GM12801 (cell line): ENCODE data around the gene KCNMB3.

Source experiments
- CTCF ChIP-seq: IDR thresholded peaks from one replicate; pipeline ENCODE4 v1.5.1; 2011; ENCODE audit warnings: control low read depth; ENCODE audit not compliant: insufficient read length; ENCODE audit errors: extremely low read depth

KCNMB3 gene

DNA sequence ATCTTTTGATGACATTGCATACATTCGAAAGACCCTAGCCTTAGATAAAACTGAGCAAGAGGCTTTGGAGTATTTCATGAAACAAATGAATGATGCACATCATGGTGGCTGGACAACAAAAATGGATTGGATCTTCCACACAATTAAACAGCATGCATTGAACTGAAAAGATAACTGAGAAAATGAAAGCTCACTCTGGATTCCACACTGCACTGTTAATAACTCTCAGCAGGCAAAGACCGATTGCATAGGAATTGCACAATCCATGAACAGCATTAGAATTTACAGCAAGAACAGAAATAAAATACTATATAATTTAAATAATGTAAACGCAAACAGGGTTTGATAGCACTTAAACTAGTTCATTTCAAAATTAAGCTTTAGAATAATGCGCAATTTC is 16.7 kb downstream of the KCNMB3 start:
- no peak for TF ChIP-seq CTCF

- no peak for TF ChIP-seq CTCF
Observed at GRCh38 chr3:179233043-179233442, 17.9 kb downstream of the KCNMB3 start.

- no peak for TF ChIP-seq CTCF
Observed at GRCh38 chr3:179229177-179229576, 21.7 kb downstream of the KCNMB3 start.

DNA sequence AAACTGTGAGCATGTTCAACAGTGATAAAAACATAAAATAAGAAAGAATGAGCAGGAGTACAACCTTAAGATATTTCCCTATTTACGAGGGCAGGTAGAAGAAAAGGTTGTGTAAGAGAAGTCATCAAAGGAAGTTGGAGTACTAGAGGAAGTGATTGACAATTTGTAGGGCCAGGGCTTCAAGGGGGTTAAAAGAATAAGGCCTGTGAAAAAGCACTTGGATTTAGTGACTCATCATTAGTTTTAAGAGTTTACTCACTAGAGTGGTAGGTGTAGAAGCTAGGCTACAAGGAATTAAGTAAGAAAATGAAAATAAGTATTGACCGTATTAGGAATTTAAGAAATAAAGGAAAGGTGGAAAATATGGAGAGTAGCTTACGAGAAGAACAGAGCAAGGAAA is 23.6 kb downstream of the KCNMB3 start:
- TF ChIP-seq CTCF, result no peak

GRCh38 chr3:179224584-179224983 is 26.3 kb downstream of the KCNMB3 start:
- no peak for TF ChIP-seq CTCF

GRCh38 chr3:179223548-179223947 is 27.4 kb downstream of the KCNMB3 start:
- no peak for TF ChIP-seq CTCF

DNA sequence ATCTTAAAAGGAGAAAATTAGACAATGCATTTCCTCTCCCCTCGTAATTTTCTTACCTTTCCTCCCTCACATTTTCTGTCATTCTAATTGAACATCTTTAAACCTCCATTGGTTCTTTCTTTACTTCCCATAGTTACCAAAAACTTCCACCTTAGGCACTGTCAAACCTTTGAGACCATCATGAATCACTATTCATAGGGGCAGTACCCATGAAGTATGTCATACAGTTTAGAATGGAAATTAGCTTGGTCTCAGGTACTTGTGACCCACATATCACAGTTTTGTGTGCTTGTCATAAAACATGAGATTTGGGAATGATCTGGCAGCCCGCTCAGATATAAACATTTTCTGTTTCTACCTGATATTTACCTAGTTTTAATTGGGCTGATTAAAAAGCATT is 50.1 kb downstream of the KCNMB3 start:
- no peak for TF ChIP-seq CTCF

- TF ChIP-seq CTCF, result no peak
Observed at GRCh38 chr3:179196700-179197099, 54.2 kb downstream of the KCNMB3 start.
